HepG2 (cell line): ENCODE data around the gene TLNRD1.

Experiments
- ATF1 ChIP-seq: IDR thresholded peaks from 2 replicates; pipeline ENCODE4 v1.6.1; 2016; ENCODE audit warnings: mild to moderate bottlenecking, control low read depth
- BRD4 ChIP-seq: sonication (generic); formaldehyde crosslinking; IDR thresholded peaks from 2 replicates; pipeline ENCODE4 v1.4.0; 2020; ENCODE audit warnings: missing genetic modification reagents
- CHCHD3 ChIP-seq: sonication (generic); formaldehyde crosslinking; IDR thresholded peaks from 2 replicates; pipeline ENCODE4 v1.8.0; 2022; ENCODE audit warnings: mild to moderate bottlenecking, missing genetic modification reagents, moderate library complexity
- ELF1 ChIP-seq: sonication (generic); formaldehyde crosslinking; IDR thresholded peaks from 2 replicates; pipeline ENCODE4 v1.4.0; 2020; ENCODE audit warnings: missing genetic modification reagents
- MAF1 ChIP-seq: sonication (generic); formaldehyde crosslinking; IDR thresholded peaks from 2 replicates; pipeline ENCODE4 v1.5.0; 2020; ENCODE audit warnings: missing genetic modification reagents, borderline replicate concordance
- MXI1 ChIP-seq: IDR thresholded peaks from 3 replicates; pipeline ENCODE4 v1.6.1; 2012; ENCODE audit warnings: low read depth, low read length, inconsistent platforms, borderline replicate concordance
- REPIN1 ChIP-seq: sonication (generic); formaldehyde crosslinking; IDR thresholded peaks from 2 replicates; pipeline ENCODE4 v1.8.0; 2022; ENCODE audit warnings: missing genetic modification reagents, low read depth, mild to moderate bottlenecking, borderline replicate concordance
- SMC3 ChIP-seq: IDR thresholded peaks from 2 replicates; pipeline ENCODE4 v1.6.1; 2011; ENCODE audit warnings: low read length, improper control_type of control experiment
- ZFAT ChIP-seq: sonication (generic); formaldehyde crosslinking; conservative IDR thresholded peaks from 2 replicates; pipeline ENCODE4 v1.8.1; 2023; ENCODE audit warnings: missing genetic modification reagents, inconsistent platforms
- ZNF24 ChIP-seq: fragments of 450-650 bp; IDR thresholded peaks from 2 replicates; pipeline ENCODE4 v1.6.1; 2017; ENCODE audit warnings: antibody characterized with exemption, mild to moderate bottlenecking
- ZNF768 ChIP-seq: sonication (generic); formaldehyde crosslinking; IDR thresholded peaks from 2 replicates; pipeline ENCODE4 v1.4.0; 2020; ENCODE audit warnings: missing genetic modification reagents
- TF ChIP-seq, protein P1 (sequence below): sonication (generic); formaldehyde crosslinking; IDR thresholded peaks from 2 replicates; pipeline ENCODE4 v1.5.0; 2020; ENCODE audit warnings: missing genetic modification reagents, mild to moderate bottlenecking, borderline replicate concordance
- TF ChIP-seq, protein P2 (sequence below): sonication (generic); formaldehyde crosslinking; IDR thresholded peaks from 2 replicates; pipeline ENCODE4 v1.4.0; 2020; ENCODE audit warnings: missing genetic modification reagents
- TF ChIP-seq, protein P3 (sequence below): IDR thresholded peaks from 2 replicates; pipeline ENCODE4 v1.6.1; 2016; ENCODE audit warnings: control low read depth

DNA sequence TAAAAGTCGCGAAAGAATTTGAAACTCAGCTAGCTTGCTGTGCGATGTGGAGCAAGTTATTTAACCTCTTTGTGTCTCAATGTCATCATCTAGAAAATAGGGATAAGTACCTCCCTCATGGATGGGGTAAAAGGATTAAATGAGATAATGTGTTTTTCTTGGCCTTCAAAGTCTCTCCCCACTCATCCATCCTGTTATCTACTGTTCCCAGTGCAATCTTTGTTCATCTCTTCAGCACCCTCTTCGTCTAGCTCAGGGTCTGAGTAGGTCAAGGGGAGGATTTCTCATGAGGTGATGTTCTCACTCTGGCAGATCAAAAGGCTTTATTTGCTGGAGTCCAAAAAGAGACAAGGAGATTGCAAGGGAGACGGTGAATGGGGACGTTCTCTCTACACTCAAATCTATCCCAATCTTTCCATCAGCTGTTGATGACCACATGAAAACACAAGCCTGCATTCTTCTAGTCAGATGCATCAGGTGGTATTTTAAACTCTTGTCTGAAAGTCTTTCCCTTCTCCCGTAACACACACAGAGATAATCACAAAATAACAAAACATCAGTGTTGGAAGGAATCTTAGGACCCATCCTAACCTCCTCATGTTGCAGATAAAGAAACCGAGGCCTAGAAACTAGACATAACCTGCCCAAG is 12.5 kb upstream of the TLNRD1 start:
- TF ChIP-seq, protein P1, sequence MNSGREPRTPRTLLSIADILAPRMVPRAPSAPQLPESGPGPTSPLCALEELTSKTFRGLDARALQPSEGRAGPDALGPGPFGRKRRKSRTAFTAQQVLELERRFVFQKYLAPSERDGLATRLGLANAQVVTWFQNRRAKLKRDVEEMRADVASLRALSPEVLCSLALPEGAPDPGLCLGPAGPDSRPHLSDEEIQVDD (CRISPR knock-in tag), result no peak
- TF ChIP-seq MXI1 (no peak), ATF1 (CRISPR knock-in tag) (no peak), ZNF24 (no peak), BRD4 (CRISPR knock-in tag) (no peak), CHCHD3 (no peak), SMC3 (no peak), REPIN1 (no peak), MAF1 (no peak), ZNF768 (no peak), ZFAT (CRISPR knock-in tag) (no peak), ELF1 (CRISPR knock-in tag) (no peak)
- TF ChIP-seq, protein P2, sequence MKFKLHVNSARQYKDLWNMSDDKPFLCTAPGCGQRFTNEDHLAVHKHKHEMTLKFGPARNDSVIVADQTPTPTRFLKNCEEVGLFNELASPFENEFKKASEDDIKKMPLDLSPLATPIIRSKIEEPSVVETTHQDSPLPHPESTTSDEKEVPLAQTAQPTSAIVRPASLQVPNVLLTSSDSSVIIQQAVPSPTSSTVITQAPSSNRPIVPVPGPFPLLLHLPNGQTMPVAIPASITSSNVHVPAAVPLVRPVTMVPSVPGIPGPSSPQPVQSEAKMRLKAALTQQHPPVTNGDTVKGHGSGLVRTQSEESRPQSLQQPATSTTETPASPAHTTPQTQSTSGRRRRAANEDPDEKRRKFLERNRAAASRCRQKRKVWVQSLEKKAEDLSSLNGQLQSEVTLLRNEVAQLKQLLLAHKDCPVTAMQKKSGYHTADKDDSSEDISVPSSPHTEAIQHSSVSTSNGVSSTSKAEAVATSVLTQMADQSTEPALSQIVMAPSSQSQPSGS (CRISPR knock-in tag), result no peak
- TF ChIP-seq, protein P3, sequence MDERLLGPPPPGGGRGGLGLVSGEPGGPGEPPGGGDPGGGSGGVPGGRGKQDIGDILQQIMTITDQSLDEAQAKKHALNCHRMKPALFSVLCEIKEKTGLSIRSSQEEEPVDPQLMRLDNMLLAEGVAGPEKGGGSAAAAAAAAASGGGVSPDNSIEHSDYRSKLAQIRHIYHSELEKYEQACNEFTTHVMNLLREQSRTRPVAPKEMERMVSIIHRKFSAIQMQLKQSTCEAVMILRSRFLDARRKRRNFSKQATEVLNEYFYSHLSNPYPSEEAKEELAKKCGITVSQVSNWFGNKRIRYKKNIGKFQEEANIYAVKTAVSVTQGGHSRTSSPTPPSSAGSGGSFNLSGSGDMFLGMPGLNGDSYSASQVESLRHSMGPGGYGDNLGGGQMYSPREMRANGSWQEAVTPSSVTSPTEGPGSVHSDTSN, result no peak
